Measurements from ENCODE around the gene PWWP3B. TPM values are rescaled to one million over a fixed set of nuclear protein-coding genes. Genes with fewer than 3 reads are reported as not detected.
"Not testable (repeated sequence)": the region's sequence is repeated elsewhere in the genome, so short reads cannot be mapped to it uniquely, and the experiment has no call there.

Gene PWWP3B
- total RNA-seq, 2 donors from 2014 or later = 1.2 to 56.7 TPM

GRCh38 chrX:106178826-106179225, 10.7 kb downstream of the PWWP3B start:
- H3K4me3 ChIP-seq = no peak overlapping the region
- WGBS = 65% methylated on average over 5 of the region's 5 CpGs
- intact Hi-C loops (cut with DNase I) = no loop called here
- H3K4me1 ChIP-seq (replicated peaks) = no peaks in the 10 kb centered on the region
- TF ChIP-seq POLR2AphosphoS5 (IDR thresholded peaks at IDR 0.05) (no peak), POLR2A (IDR thresholded peaks at IDR 0.05) (no peak)
- TF ChIP-seq, protein P1, sequence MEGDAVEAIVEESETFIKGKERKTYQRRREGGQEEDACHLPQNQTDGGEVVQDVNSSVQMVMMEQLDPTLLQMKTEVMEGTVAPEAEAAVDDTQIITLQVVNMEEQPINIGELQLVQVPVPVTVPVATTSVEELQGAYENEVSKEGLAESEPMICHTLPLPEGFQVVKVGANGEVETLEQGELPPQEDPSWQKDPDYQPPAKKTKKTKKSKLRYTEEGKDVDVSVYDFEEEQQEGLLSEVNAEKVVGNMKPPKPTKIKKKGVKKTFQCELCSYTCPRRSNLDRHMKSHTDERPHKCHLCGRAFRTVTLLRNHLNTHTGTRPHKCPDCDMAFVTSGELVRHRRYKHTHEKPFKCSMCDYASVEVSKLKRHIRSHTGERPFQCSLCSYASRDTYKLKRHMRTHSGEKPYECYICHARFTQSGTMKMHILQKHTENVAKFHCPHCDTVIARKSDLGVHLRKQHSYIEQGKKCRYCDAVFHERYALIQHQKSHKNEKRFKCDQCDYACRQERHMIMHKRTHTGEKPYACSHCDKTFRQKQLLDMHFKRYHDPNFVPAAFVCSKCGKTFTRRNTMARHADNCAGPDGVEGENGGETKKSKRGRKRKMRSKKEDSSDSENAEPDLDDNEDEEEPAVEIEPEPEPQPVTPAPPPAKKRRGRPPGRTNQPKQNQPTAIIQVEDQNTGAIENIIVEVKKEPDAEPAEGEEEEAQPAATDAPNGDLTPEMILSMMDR (IDR thresholded peaks at IDR 0.05) = no peak
- no peaks in the 10 kb centered on the region for H3K36me3 ChIP-seq
- H3K9me3 ChIP-seq = no peaks in the 10 kb centered on the region
- DNase-seq (ENCODE audit: low spot score) = no peak
- H3K27ac ChIP-seq = no peak overlapping the region
- no peaks in the 10 kb centered on the region for H3K27me3 ChIP-seq (replicated peaks; ENCODE audit: insufficient read depth)

DNA sequence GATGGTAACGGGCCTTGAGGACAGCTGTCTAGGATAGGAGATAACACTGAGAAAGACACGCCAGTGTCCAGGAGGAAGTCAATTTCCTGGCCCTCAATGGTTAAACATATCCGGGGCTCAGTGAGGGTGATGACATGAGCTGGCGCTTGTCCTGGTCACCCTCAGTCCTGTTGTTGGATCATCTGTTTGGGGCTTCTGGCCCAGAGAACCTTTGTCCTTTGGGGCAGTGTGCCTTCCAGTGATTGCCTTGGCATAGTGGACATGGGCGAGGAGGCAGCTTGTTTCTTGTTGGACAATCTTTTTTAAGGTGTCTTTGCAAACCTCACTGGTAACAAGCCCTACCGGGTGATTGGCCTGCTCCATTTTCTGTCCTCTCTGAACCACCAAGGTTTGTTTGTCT, 15.6 kb downstream of the PWWP3B start:
- H3K27ac ChIP-seq; H3K4me3 ChIP-seq; intact Hi-C loops (cut with DNase I); H3K9me3 ChIP-seq; H3K27me3 ChIP-seq (replicated peaks; ENCODE audit: insufficient read depth); H3K4me1 ChIP-seq (replicated peaks); DNase-seq (ENCODE audit: low spot score); H3K36me3 ChIP-seq: not testable (repeated sequence)
- 97% methylated on average over 6 of the region's 6 CpGs for WGBS

DNA sequence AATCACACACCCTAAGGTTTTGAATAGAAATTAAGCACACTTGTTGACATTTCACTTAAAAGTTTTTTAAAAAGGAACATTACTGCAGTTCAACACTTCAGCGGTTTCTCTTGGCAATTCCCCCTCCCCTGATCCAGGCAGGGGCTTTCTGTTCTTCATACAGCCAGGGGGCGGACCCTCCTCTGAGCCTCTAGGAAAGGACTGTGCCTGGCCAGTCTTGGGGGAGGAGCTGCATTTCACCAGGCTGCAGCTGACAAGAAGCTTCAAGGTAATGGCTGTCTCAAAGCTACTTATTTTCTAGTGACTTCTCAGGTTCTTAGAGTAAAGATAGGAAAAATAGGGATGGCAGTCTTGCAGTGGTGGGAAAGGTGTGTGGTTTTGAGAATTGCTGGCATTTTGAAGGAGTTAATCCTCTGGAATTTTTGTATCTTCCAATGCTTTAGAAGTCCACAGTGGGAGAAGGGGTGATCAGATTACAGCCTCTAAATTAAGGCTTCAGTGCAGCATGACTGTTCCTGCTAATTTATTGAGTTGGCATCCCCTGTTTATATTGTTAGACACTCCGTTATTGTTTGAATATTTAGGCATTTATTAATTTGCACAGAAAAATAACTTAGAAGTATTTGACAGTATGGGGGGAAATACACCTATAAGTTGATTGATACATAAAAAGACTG, 33.5 kb downstream of the PWWP3B start:
- TF ChIP-seq POLR2A (IDR thresholded peaks at IDR 0.05) = no peak
- no peak for TF ChIP-seq POLR2AphosphoS5 (IDR thresholded peaks at IDR 0.05)
- TF ChIP-seq, protein P1 (IDR thresholded peaks at IDR 0.05) = no peak
- WGBS = 3% methylated on average over 3 of the region's 3 CpGs

DNA sequence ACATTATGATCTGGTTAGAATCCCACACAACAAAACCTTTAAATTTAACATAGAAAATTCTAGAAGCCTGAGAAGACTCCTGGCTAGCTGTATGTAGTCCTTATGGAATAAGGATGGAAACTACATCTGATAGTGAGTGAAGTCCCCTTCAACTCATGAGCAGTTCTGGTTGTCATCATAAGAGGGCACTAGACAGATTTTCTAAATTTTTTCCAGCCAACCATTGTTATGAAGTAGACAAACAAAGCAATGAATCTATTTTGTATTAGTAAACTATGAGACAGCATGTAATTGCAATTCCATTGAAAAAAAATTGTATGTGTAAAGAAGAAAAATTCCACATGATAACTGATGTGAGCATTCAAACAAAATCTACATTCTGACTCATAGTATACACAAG, 35.2 kb downstream of the PWWP3B start:
- H3K36me3 ChIP-seq = no peaks in the 10 kb centered on the region
- no peak for DNase-seq (ENCODE audit: low spot score)
- no peaks in the 10 kb centered on the region for H3K27me3 ChIP-seq (replicated peaks; ENCODE audit: insufficient read depth)
- H3K4me1 ChIP-seq (replicated peaks) = no peaks in the 10 kb centered on the region
- no peak overlapping the region for H3K4me3 ChIP-seq
- H3K9me3 ChIP-seq = no peaks in the 10 kb centered on the region
- TF ChIP-seq POLR2AphosphoS5 (IDR thresholded peaks at IDR 0.05) = no peak
- intact Hi-C loops (cut with DNase I) = no loop called here
- no peak overlapping the region for H3K27ac ChIP-seq

More for the DNA sequence above, 33.5 kb downstream of the PWWP3B start:
- Histone ChIP-seq H3K27ac (no peak overlapping the region), H3K9me3 (no peaks in the 10 kb centered on the region), H3K4me3 (no peak overlapping the region), H3K4me1 (replicated peaks) (no peaks in the 10 kb centered on the region), H3K36me3 (no peaks in the 10 kb centered on the region), H3K27me3 (replicated peaks; ENCODE audit: insufficient read depth) (no peaks in the 10 kb centered on the region)
- DNase-seq (ENCODE audit: low spot score) = no peak
- intact Hi-C loops (cut with DNase I) = no loop called here

DNA sequence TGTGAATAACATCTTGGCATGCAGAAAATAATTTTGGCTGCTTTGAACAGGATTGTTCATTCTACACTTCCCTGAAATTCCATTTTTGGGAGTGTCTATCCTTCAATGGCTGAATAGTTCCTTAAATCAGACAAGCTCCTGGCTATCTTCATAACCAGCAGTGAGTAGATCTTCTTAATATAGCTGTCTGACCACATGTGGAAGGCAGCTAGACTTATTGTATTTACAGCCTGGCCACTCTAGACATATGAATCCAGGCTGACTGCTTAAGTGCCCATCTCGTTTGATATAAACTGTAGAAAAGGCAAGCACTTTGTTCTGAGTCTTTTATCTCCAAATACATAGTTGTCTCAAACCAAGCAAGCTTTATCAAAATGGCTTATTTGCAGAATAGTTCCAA, 40.0 kb downstream of the PWWP3B start:
- H3K27me3 ChIP-seq (replicated peaks; ENCODE audit: insufficient read depth) = no peaks in the 10 kb centered on the region
- no peaks in the 10 kb centered on the region for H3K4me1 ChIP-seq (replicated peaks)
- H3K36me3 ChIP-seq = no peaks in the 10 kb centered on the region
- H3K9me3 ChIP-seq = no peaks in the 10 kb centered on the region
- H3K4me3 ChIP-seq = no peak overlapping the region
- DNase-seq (ENCODE audit: low spot score) = no peak
- TF ChIP-seq, protein P1 (IDR thresholded peaks at IDR 0.05) = no peak
- TF ChIP-seq POLR2A (IDR thresholded peaks at IDR 0.05) (no peak), POLR2AphosphoS5 (IDR thresholded peaks at IDR 0.05) (no peak)
- no peak overlapping the region for H3K27ac ChIP-seq
- 75% methylated on average over 1 of the region's 1 CpG for WGBS
- intact Hi-C loops (cut with DNase I) = no loop called here

Other genes with a start within 250 kb of the PWWP3B start
- not detected for gene SERPINA7, start 129.6 kb upstream of the PWWP3B start, total RNA-seq